Testis (tissue), 2 donors: ENCODE data around the gene TSEN54.

ENCODE experiments used
- POLR2A ChIP-seq: fragments of 450-650 bp; IDR thresholded peaks from one replicate; pipeline ENCODE4 v1.6.1; 2017; ENCODE audit warnings: antibody characterized with exemption, mild to moderate bottlenecking, moderate library complexity
- TF ChIP-seq, protein P1 (sequence below), 3 experiments: fragments of 450-650 bp in 2 of 3; fragments of 200-600 bp in 1 of 3; sonication (generic) in 1 of 3; IDR thresholded peaks; one replicate each; pipeline ENCODE4 v1.5.1; 2016 to 2019; ENCODE audit warnings: antibody characterized with exemption in 3 of 3, mild to moderate bottlenecking in 2 of 3, moderate library complexity in 1 of 3

GRCh38 chr17:75504347-75505151 lies 11.8 kb upstream of the TSEN54 start:
- TF ChIP-seq, protein P1, sequence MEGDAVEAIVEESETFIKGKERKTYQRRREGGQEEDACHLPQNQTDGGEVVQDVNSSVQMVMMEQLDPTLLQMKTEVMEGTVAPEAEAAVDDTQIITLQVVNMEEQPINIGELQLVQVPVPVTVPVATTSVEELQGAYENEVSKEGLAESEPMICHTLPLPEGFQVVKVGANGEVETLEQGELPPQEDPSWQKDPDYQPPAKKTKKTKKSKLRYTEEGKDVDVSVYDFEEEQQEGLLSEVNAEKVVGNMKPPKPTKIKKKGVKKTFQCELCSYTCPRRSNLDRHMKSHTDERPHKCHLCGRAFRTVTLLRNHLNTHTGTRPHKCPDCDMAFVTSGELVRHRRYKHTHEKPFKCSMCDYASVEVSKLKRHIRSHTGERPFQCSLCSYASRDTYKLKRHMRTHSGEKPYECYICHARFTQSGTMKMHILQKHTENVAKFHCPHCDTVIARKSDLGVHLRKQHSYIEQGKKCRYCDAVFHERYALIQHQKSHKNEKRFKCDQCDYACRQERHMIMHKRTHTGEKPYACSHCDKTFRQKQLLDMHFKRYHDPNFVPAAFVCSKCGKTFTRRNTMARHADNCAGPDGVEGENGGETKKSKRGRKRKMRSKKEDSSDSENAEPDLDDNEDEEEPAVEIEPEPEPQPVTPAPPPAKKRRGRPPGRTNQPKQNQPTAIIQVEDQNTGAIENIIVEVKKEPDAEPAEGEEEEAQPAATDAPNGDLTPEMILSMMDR (IDR thresholded peaks at IDR 0.05): peak in 2 of 3 experiments; percentile 39 to 49
- no peak for TF ChIP-seq POLR2A
